HG03025 (cell line): ENCODE results near the gene TANGO2.

Experiments
- ATAC-seq: cut with Tn5 transposase; IDR thresholded peaks from one replicate; pipeline ENCODE4 v1.9.1; 2021; ENCODE audit warnings: mild to moderate bottlenecking, moderate library complexity; ENCODE audit not compliant: unreplicated experiment, low FRiP score

Gene TANGO2

DNA sequence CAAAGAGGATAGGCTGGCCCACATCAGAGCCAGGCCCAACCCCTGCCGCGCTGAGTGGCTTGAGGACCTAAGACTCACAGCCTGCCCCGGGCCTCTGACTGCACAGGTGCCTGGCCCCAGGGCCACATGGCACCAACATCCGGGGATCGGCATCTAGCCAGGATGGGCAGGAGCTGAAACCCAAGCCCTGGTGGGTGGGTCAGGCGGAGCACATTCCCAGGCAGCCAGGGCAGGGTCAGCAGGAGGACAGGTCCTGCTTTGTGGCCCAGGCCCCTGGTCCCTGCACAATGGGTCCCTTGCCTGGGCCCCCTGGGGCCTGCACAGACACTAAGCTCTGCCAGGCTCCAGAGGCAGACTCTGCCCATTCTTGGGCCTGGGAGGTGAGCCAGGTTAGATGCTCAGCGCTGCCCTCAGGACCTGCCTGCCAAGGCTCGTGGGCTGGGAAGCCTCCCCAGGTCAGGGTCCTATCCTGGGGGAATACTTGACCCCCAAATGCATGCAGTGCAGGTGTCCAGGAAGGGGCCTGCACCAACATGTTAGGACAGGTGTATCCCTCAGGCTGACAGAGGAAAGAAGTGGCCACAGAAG is 37.8 kb upstream of the TANGO2 start:
- ATAC-seq: no peak

DNA sequence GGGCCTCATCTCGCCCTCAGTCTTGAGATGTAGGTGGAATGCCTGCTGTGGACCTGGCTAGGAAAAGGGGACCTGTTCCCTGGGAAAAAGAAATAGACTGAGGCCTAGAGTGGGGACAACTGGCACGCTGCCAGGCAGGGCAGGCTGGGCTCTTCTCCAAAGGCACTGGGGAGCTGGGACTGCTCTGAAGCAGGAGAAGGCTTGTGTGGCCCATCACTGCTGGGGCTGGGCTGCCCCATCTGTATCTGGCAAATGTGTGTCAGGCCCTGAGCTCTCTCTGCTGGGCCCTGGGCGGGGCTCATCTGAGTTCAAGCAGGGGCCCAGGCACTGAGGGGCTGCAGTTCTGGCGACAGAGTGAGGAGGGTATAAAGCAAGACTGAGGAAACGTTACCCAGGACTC is 37.2 kb upstream of the TANGO2 start:
- ATAC-seq: no peak

DNA sequence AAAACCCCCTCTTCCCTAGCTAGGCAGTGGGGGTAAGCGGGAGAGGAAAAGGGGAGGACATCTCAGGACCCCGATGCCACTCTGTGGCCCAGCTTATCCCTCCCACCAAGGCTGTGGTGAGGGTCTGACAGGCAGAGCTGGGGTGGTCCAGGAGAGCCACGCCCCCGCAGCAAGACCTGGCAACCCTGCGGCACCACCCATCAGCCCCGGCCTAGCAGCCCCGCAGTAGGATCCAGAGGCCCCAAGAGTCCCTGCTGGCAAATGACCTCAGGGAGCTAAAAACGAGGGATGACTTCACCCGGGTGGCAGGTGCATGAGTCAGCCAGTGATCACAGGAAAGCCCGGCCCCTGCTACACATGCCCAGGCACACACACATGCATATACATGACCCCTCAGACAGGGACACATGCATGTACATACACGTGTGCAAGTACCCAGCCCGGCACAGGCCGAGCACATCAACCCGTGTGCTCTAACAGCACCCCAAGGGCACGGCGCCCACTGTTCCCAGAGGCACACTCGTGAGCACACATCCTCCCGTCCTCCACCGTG is 36.6 kb upstream of the TANGO2 start:
- ATAC-seq: no peak

DNA sequence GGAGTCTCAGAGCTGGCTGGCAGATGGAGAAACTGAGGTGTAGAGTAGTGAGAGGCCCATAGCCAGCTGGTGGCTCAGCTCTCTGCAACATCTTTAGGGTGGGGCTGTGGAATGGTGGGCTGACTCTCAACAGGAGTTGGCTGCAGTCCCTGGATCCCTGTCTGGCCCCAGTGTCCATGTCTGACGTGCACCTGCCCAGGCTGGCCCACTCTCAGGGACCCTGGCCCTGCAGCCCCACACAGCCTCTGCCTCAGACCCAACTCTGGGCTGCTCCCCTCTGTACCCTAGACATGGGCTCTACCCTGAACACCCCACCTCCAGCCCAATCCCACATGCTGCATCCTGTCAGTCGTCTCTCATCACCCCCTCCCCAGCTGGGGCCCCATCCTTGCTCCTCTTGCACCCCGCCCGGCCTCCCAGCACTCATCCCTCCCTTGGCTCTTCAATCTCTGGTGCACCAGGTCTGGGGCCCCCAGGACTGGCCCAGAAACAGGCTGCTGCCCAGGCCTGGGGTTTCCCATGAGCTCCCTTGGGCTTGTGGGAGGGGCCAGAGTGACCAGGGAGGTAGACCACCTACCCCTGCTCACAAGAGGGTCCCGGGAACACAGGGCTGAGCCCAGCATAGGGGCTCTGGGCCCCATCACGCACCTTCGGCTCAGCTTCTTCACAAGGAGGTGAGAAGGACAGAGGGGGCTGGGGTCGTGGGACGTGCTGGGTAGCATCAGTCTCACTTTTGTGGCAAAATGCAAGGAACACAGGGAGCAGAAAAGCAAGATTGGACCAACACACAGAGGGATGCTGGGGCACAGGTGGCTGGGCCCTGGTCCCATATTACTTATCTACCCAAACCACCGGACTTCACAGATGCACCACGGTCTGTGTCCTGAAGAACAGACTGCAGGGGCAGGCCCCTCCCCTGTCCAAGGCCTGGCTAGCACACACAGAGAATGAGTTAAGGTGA is 35.8 kb upstream of the TANGO2 start:
- no peak for ATAC-seq

DNA sequence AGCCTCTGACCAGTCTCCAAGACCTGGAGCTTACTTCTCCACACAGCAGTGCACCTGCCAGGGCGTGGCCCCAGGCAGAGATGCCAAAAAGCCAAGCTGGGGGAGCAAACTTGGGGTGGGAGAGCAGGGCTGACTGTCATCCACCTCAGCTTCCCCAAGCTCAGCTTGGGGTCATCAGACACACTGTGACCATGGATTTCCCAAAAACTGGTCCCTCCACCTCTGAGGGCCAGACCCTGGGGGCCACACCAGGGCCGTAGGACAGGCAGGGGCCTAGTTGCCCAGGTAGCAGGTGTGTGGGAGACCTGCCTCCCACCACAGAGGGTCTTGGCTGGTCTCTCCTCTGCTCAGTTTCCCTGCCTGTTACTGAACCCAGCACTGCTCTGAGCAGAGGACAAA is 34.9 kb upstream of the TANGO2 start:
- ATAC-seq: no peak

DNA sequence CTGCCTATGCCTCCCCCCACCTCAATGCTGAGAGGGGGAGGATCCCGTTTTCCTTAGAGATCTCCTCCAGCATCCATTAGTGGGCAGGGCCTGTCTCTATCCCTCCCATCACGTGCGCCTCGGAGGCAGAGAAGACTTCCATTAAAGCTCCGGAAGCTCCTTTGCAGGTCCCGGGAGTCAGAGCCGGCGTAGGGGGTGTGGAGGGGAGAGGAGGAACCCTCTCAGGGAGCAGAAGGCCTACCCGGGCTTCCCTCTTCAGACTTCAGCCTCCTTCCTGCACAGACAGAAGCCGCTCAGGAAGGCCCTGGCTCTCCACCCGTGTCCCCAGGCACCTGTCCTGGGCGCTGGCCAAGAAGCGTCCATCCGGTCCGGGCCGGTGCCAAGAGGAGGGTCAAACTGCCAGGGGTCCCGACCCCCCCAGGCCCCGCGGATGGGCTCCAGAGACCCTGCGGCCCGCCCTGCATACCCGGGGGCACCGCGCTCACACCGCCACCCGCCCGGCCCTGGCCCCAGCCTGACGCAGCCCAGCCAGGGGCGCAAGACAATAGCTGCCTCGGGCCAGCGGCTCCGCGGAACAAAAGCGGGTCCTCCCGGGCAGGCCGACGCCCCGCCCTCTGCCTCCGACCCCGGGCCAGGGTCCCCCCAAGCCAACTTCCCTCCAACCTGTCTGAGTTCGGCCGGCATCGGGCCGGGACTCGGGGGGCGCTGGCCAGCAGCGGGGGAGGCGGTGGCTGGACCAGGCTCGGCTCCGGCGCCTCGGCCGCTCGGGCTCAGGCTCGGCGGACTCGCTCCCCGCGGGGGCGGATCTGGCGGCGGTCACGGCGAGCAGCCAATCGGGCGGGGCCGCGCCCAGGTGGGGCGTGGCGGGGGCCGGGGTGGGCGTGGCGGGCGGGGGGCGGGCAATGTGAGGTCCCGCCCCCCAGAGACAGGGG is 34.2 kb upstream of the TANGO2 start:
- ATAC-seq: no peak

DNA sequence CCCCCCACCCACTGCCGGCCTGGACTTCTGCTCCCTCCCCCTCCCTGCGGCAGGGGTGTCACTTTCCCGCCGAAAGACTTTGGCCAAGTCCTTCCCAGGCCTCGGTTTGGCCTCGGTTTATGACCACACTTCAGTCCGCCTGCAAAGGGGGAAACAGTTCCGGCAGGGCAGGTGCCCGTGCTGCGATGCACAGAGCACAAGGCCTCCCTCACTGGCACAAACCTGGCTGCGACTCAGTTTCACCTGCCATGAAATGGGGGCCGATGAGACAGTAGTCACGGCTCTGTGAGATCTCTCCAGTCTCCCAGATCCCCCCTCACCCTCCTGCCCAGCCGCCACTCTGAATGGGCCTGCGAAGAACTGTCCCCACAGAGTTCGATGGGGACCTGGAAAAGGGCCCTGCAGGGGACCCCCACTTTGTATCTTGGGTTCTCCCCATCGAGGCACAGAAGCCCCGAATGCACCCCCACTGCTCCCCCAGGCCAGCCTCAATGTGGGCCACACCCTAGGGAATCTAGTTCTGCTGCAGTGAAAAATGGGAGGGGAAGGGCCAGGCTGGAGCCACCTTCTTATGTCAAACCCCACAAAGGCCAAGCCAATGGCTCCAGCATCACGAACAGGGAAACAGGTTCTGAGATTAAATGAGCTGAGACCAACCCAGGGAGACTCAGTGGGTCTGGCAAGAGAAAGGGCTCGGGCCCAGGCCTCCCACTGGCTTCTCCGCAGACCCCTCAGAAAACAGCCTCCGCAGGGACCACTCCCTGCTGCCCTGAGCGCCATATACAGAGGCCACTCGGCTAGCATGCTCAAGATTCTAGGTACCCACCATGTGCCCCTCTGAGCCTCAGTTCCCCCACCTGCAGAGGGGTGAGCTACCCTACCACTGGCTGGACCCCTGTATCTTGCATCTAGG is 33.3 kb upstream of the TANGO2 start:
- ATAC-seq: no peak

DNA sequence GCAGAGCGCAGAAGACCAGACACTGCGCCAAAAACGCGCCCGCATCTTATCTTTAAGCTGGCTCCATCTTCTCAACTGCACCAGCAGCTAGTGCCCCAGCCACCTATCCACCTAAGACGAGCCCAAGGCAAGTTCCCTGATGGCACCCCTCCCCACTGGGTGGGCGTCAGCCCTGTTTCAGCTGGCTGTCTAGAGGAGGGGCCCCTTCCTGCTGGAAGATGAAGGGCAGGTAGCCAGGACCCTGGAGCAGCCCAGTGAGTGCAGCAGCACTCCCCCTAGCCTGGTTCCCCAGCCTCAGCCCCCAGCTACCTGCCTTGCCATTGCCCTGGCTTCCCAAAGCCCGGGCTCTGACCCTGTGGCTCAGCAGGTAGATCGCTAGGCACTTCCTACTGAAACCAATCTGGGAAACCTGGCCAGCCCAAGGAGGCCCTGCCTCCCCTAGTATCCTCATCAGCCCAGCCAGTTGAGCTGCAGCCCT is 32.5 kb upstream of the TANGO2 start:
- ATAC-seq: no peak

DNA sequence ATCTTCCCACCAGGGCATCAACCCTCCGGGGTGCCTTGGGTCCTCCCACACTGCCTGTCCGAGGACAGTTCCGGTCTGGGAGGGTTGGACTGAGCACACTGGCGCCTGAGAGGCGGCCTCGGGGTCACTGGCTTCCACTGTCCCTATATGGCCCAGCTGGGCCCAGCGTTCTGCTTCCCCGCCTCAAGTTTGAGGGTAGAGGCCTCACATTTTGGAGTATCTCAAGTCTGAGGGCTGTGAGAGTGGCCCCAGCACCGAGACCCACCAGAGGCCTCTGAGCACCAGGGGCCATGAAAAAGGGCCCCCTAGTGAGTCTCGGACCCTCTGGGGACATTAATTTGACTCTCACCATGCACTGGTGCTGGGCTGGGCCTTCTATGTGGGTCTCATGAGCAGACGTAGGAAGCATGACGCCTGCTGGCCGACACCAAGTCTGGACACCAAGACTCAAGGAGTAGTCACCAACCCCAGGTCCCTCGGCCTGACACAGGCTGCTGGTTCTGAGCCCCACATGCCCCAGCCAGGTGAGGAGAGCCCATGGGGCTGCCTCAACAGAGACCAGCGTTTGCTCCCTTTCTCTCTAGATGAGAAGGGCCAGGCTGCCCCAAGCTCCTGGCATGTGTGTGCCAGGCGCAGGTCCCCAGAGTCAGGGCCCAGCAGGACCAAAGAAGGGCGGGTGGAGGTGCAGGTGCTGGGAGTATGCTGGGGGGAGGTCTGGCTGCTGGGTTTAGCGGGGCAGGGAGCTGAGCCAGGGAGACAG is 31.8 kb upstream of the TANGO2 start:
- no peak for ATAC-seq

DNA sequence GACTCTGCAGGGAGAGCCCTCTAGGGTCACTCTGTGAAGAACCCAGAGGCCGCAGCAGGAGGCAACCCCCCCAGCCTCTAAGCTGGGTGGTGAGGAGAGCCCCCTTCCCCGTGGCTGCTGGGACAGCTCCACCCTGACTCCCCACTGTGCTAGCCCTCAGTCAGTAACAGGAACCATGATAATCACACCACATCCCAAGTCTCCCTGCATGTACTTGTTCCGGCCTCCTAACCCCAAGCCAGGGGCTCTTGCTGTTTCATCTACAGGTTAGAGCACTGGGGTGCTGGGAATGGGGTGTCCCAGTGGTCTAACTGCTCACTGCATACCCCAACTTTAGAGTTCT is 31.2 kb upstream of the TANGO2 start:
- ATAC-seq: no peak

DNA sequence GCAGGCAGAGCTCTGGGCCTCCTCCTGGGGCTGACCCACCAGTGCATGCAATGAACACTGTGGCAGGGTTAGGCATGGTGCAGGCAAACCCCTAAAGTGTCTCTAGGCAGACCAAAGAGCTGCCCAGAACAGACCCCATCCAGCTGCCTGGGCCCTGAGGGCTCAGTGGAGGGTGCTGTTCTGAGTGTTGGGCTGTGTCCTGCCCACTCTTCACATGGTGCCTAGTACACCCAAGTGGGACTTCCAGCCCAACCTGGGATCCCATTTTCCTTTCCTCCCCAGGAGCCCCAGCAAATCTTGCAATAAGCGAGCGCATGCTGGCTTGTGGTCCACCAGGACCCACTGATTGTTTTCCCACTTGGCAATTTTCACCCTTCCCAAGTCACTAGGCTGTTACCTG is 30.7 kb upstream of the TANGO2 start:
- ATAC-seq: no peak

DNA sequence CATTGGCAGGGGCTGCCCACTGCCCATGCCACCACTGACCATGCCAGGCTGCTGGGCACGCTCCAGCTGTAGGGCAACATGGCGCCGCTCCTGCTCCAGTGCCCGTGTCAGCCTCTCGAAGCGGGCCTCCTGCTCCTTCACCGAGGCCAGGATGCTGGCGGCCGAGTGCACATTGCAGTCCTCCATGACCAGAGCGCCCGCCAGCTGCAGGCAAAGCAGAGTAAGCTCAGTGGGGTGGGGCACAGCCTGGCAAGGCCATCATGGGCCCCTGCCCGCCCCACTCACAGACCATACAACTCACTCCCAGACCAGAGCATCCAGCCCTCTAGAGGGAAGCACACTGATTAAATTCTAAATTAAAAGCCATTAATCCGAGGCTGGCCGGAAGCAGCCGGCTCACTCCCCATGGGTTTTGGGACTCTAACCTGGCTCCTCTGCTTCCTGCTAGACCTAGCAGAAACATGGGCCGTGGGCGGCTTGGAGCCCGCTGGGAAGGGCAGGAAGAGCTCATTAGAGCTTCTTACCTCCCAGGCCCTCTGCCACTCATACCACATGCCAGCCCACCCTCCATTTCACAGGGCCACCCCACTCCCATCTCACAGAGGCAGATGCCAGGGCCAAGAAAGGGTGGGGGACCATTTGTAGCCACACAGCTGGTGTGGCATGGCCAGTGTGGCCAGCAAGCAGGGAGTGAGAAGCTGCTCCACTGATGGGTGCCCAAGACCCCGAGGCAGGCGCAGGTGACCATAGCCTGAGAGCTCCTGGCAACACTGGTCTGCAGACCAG is 30.1 kb upstream of the TANGO2 start:
- no peak for ATAC-seq

DNA sequence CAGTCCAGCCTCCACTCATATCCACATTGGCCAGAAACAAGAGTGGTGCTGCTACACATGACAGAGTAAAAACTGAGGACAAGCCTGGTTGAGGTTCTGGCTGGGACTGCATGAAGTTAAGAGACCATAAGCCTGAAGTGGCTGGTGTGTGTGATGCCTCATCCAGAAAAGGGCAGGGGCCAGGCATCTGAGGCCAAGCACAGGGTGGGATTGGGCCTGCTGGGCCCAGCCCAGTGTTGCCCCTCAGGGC is 29.6 kb upstream of the TANGO2 start:
- no peak for ATAC-seq

DNA sequence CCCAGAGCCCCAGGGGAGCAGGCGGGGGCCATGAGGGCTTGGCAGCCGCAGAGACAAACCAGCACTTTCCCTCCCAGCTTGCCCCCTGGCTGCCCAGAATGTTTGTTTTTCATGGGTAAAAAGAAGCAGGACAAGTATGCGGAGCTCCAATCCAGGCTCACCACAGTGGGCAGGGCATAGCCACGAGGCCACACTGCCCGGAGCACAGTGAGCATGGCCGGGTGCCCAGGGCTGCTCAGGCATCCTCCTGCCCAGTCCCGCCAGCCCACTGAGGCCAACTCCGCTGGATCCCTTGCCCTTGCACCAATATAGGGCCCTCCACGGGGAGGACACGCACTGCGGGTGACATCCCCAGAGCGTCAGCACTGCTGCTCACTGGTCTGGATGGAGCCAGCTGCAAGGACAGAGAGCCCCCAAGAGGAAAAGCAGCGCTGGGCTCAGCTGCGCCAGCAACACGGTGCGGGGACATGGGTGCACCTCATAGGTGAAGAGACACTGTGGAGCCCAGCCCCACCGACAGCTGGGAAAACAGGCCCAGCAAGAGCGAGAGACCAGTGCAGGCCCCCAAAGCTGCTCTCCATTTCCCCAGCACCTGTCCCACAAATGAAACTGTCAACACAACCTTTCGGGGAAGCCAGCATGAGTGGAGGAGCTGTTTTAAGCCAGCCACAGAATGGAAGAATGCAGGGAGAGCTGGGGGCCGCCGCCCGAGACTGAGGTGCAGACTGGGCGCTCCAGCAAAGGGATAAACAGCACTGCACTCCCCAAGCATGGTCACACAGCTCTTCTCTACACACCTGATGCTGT is 29.1 kb upstream of the TANGO2 start:
- no peak for ATAC-seq

DNA sequence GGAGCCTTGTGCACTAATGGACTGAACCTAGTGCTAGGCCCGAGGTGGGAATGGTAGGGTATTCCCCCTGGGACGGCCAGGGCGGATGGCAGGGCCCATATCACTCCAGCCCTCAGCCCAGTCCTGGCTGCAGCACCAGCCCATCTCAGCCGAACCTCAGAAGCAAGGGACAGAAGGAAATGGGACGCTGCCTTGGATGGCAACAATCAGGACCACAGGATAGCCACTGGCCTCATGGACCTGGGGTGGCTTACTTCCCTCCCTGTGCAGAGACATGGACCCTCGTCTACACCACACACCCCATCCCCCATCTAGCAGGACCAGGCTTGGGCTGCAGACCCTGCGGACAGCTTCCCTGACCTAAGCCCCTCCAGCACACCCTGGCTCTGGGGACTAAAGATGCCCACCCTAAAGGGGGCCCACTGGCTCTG is 28.4 kb upstream of the TANGO2 start:
- ATAC-seq: no peak

DNA sequence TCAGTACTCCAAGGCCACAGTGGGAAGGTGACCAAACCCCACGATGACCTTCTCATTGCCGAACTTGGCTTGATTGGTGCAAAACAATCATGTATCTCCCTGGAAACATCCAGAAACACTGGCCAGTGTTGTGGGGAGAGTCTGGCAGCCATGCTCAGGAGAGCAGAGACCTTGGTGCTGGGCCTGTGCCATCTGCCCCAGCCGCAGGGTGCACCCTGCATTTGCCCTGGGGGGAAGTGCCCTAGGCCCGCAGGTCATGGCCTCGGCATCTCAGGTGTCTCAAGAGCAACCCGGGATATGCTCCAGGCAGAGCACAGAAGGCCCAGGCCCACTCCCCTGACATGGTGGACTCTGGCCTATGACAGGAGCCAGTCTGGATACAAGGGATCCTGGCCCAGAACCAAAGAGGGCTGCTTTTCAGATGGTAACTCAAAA is 28.0 kb upstream of the TANGO2 start:
- ATAC-seq: no peak

DNA sequence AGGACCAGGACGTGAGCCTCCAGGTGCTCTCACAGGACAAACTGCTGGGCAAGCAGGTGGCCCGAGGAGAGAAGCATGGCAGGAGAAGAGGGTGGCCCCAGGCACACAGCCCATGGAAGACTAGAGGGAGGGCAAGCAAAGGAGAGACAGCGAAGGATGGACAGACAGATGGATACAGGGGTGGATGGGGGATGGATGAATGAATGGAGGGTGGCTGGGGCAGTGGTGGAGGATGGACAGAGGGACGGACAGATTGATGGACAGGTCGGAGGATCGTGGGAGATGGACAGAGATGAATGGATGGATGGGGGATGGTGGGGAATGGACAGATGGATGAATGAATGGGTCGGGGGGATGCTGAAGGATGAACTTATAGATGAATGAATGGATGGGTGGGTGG is 27.0 kb upstream of the TANGO2 start:
- ATAC-seq: no peak
